CD8-positive, alpha-beta memory T cell (primary cell): Measurements from ENCODE around the gene ARL5C. TPM values are rescaled to one million over a fixed set of nuclear protein-coding genes. Genes with fewer than 3 reads are reported as not detected.

ENCODE experiments used
- CTCF ChIA-PET: fragments of 350-600 bp; sonication (Branson Sonifier 250); formaldehyde crosslinking; loops from one replicate; lab custom pipeline; 2021; ENCODE audit warnings: antibody characterized with exemption; lab: Charles Lee
- POLR2A ChIA-PET: fragments of 350-600 bp; sonication (Branson Sonifier 250); formaldehyde crosslinking; loops from one replicate; lab custom pipeline; 2021; ENCODE audit warnings: antibody characterized with exemption; lab: Charles Lee
- DNase-seq, 5 donors: peaks; one replicate each; pipeline versions ENCODE4 v3.0.0 to v3.0.0-alpha.2; 2020 to 2022; ENCODE audit warnings: mixed read lengths in 1 of 5
- H3K27ac ChIP-seq: one replicate; pipeline ENCODE4 v1.7.0; 2013; ENCODE audit warnings: low read depth, mild to moderate bottlenecking, low read length, moderate library complexity
- H3K27me3 ChIP-seq: 2 replicates; pipeline ENCODE4 v1.7.0; 2013; ENCODE audit warnings: low read length, mild to moderate bottlenecking; ENCODE audit not compliant: insufficient read depth, poor library complexity, severe bottlenecking
- H3K36me3 ChIP-seq: 2 replicates; pipeline ENCODE4 v1.7.0; 2013; ENCODE audit warnings: mild to moderate bottlenecking, low read length, moderate library complexity; ENCODE audit not compliant: insufficient read depth
- H3K4me1 ChIP-seq: 2 replicates; pipeline ENCODE4 v1.7.0; 2013; ENCODE audit warnings: mild to moderate bottlenecking, low read length, moderate library complexity; ENCODE audit not compliant: insufficient read depth
- H3K4me3 ChIP-seq: 2 replicates; pipeline ENCODE4 v1.7.0; 2013; ENCODE audit warnings: mild to moderate bottlenecking, low read length
- H3K9me3 ChIP-seq: 2 replicates; pipeline ENCODE4 v1.7.0; 2013; ENCODE audit warnings: mild to moderate bottlenecking, low read length
- H3K27ac Mint-ChIP-seq, 8 donors: one replicate each; pipeline ENCODE4 v1.8.0; 2020 to 2021; ENCODE audit warnings: mixed read lengths in 8 of 8, mild to moderate bottlenecking in 6 of 8, inconsistent platforms in 3 of 8, moderate library complexity in 3 of 8
- H3K27me3 Mint-ChIP-seq, 2 donors: one replicate each; pipeline ENCODE4 v1.8.0; 2020 to 2021; ENCODE audit warnings: mixed read lengths in 2 of 2, mild to moderate bottlenecking in 1 of 2, moderate library complexity in 1 of 2
- H3K36me3 Mint-ChIP-seq, 3 donors: one replicate each; pipeline ENCODE4 v1.8.0; 2020 to 2021; ENCODE audit warnings: mixed read lengths in 3 of 3, inconsistent platforms in 1 of 3, mild to moderate bottlenecking in 1 of 3
- H3K4me1 Mint-ChIP-seq, 3 donors: one replicate each; pipeline ENCODE4 v1.8.0; 2020 to 2021; ENCODE audit warnings: mixed read lengths in 3 of 3, inconsistent platforms in 1 of 3, mild to moderate bottlenecking in 1 of 3
- H3K4me3 Mint-ChIP-seq, 7 donors: one replicate each; pipeline ENCODE4 v1.8.0; 2020 to 2021; ENCODE audit warnings: mixed read lengths in 7 of 7, mild to moderate bottlenecking in 6 of 7, moderate library complexity in 4 of 7, inconsistent platforms in 2 of 7
- H3K9me3 Mint-ChIP-seq, 5 donors: one replicate each; pipeline ENCODE4 v1.8.0; 2020 to 2022; ENCODE audit warnings: mixed read lengths in 5 of 5, mild to moderate bottlenecking in 3 of 5, moderate library complexity in 2 of 5, inconsistent platforms in 1 of 5
- polyA plus RNA-seq: library from polyadenylated mRNA; unstranded; fragments of 300-500 nt; fragmentation: Illumina TruSeq; gene quantifications from one replicate; pipeline ENCODE4 v1.2.3, GENCODE V29; 2021
- total RNA-seq, 2 experiments: library from RNA; stranded (reverse); gene quantifications; one replicate each; pipeline ENCODE4 v1.2.3, GENCODE V29; 2021

ARL5C gene
- total and polyA plus RNA-seq, 3 experiments from 2014 or later: not detected

GRCh38 chr17:39183045-39183444 is 17.1 kb upstream of the ARL5C start:
- CTCF ChIA-PET: interaction anchor here (0.8 to 2.2 kb wide), 3 partner anchors 8 to 200 kb away, joined by 3 to 9 read pairs (median 5); no protein-coding TSS in a partner anchor
- POLR2A ChIA-PET: no interaction called here
- Histone ChIP-seq H3K36me3 (peaks cover 7% of the 10 kb centered on the region), H3K4me3 (no peak overlapping the region), H3K27ac (no peak overlapping the region), H3K4me1 (no peaks in the 10 kb centered on the region), H3K9me3 (no peaks in the 10 kb centered on the region), H3K27me3 (no peaks in the 10 kb centered on the region)
- Mint-ChIP-seq H3K4me3 (no peak overlapping the region), H3K36me3 (peaks cover 0 to 67% (median 4%) of the 10 kb centered on the region in 3 donors), H3K4me1 (no peaks in the 10 kb centered on the region), H3K27ac (no peak overlapping the region), H3K27me3 (no peaks in the 10 kb centered on the region), H3K9me3 (no peaks in the 10 kb centered on the region)
- no peak for DNase-seq

- H3K9me3 Mint-ChIP-seq: no peaks in the 10 kb centered on the region
- Histone ChIP-seq H3K27ac (no peak overlapping the region), H3K9me3 (no peaks in the 10 kb centered on the region), H3K27me3 (no peaks in the 10 kb centered on the region), H3K4me3 (no peak overlapping the region), H3K36me3 (peaks cover 10% of the 10 kb centered on the region), H3K4me1 (no peaks in the 10 kb centered on the region)
- DNase-seq: no peak
- no peaks in the 10 kb centered on the region for H3K4me1 Mint-ChIP-seq
- no peak overlapping the region for H3K4me3 Mint-ChIP-seq
- peak overlapping the region in 1 of 8 donors; percentile 3 for H3K27ac Mint-ChIP-seq
- no peaks in the 10 kb centered on the region for H3K27me3 Mint-ChIP-seq
- POLR2A ChIA-PET: no interaction called here
- peaks cover 0 to 67% (median 4%) of the 10 kb centered on the region in 3 donors for H3K36me3 Mint-ChIP-seq
- CTCF ChIA-PET: no interaction called here
Observed at GRCh38 chr17:39181303-39181702, 15.3 kb upstream of the ARL5C start.

- DNase-seq: no peak
- H3K4me3 Mint-ChIP-seq: no peak overlapping the region
- peaks cover 0 to 55% (median 4%) of the 10 kb centered on the region in 3 donors for H3K36me3 Mint-ChIP-seq
- H3K9me3 Mint-ChIP-seq: no peaks in the 10 kb centered on the region
- no peak overlapping the region for H3K27ac Mint-ChIP-seq
- Histone ChIP-seq H3K9me3 (no peaks in the 10 kb centered on the region), H3K4me1 (peaks cover 5% of the 10 kb centered on the region), H3K27me3 (no peaks in the 10 kb centered on the region), H3K27ac (no peak overlapping the region), H3K36me3 (peaks cover 7% of the 10 kb centered on the region), H3K4me3 (no peak overlapping the region)
- H3K4me1 Mint-ChIP-seq: peaks cover 7 to 8% (median 7%) of the 10 kb centered on the region in 3 donors
- H3K27me3 Mint-ChIP-seq: peaks cover 0 to under 1% of the 10 kb centered on the region in 2 donors
- ChIA-PET CTCF (interaction anchor here (0.7 to 1.5 kb wide), 5 partner anchors 14 to 195 kb away, joined by 3 to 6 read pairs (median 3); no protein-coding TSS in a partner anchor), POLR2A (no interaction called here)
Observed at GRCh38 chr17:39178536-39178935, 12.6 kb upstream of the ARL5C start.

DNA sequence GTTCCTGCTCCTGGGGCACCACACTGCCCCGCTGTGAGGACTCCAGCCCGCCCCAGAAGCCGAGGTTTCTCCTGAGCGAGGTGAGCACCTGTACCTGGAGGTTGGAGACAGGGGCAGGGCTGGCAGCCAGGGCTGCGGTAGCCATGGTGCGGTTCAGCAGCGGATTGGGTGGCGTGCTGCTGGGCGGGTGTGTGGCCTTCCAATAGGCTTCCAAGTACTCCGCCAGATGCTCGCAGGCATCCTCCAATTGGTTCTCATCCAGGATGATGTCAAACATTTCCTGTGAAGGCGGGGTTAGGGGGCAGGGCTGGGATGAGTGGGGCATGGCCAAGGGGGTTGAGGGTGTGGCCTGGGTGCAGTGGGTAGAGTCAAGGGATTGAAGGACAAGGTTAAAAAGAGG is 11.3 kb upstream of the ARL5C start:
- Histone ChIP-seq H3K27me3 (no peaks in the 10 kb centered on the region), H3K4me3 (no peak overlapping the region), H3K27ac (no peak overlapping the region), H3K36me3 (peaks cover 7% of the 10 kb centered on the region), H3K4me1 (peaks cover 5% of the 10 kb centered on the region), H3K9me3 (no peaks in the 10 kb centered on the region)
- DNase-seq: no peak
- Mint-ChIP-seq H3K4me1 (peaks cover 7 to 20% (median 12%) of the 10 kb centered on the region in 3 donors), H3K4me3 (no peak overlapping the region), H3K36me3 (peaks cover 0 to 45% (median 0%) of the 10 kb centered on the region in 3 donors), H3K27ac (peak overlapping the region in 2 of 8 donors; percentile 36 to 56), H3K27me3 (peaks cover 0 to 4% of the 10 kb centered on the region in 2 donors), H3K9me3 (no peaks in the 10 kb centered on the region)
- POLR2A ChIA-PET: no interaction called here
- CTCF ChIA-PET: no interaction called here

- H3K27ac Mint-ChIP-seq: peak overlapping the region in 2 of 8 donors; percentile 46 to 86
- no peak overlapping the region for H3K4me3 Mint-ChIP-seq
- POLR2A ChIA-PET: no interaction called here
- H3K36me3 Mint-ChIP-seq: peaks cover 0 to 40% (median 0%) of the 10 kb centered on the region in 3 donors
- H3K9me3 ChIP-seq: no peaks in the 10 kb centered on the region
- H3K9me3 Mint-ChIP-seq: no peaks in the 10 kb centered on the region
- CTCF ChIA-PET: interaction anchor here (1.1 to 8.0 kb wide), 23 partner anchors 8 to 363 kb away, joined by 3 to 110 read pairs (median 7); partner anchors contain the start of genes ARL5C, LASP1, PLXDC1 and RPL19
- H3K27me3 Mint-ChIP-seq: peaks cover 0 to 5% of the 10 kb centered on the region in 2 donors
- H3K4me1 ChIP-seq: peaks cover 5% of the 10 kb centered on the region
- H3K4me1 Mint-ChIP-seq: peaks cover 7 to 24% (median 16%) of the 10 kb centered on the region in 3 donors
- no peak for DNase-seq
- no peaks in the 10 kb centered on the region for H3K27me3 ChIP-seq
- no peak overlapping the region for H3K4me3 ChIP-seq
- H3K36me3 ChIP-seq: peaks cover 7% of the 10 kb centered on the region
- no peak overlapping the region for H3K27ac ChIP-seq
Observed at GRCh38 chr17:39175695-39176093, 9.7 kb upstream of the ARL5C start.

DNA sequence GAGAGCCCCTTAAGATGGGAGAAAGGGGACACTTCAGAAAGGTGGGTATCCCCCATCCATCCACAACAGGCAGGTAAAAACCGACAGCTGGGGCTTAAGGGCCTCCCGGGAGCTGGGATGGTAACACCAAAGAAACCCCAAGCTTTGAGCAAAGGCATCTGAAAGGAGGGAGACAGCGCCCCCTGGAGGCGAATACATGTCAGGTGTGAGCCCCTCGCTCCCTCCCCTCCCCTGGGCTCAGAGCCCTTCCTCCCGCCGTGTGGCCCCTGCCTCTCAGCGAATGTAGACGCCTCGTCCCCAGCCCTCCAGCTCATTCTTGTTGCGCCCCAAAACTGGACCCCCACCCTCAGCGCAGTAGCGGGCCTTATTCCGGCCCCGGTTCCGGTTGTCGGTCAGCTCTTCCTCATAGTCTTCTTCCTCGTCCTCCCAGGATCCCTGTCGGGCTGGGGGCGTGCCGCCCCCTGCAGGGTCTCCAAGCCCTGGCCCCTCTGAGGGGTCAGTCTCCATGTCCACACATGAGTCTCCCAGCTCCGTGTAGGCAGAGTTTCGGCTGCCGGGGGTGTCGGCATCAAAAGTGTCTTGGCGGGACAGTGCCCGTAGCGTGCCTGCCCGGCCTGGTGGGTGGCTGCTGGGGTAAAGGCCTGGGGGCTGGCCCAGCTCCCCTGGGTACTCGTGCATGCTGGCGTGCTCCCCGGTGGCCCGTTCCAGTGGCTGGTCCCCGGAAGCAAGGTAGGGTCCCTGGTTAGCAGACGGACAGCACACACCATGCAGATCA is 9.1 kb upstream of the ARL5C start:
- no peaks in the 10 kb centered on the region for H3K9me3 Mint-ChIP-seq
- H3K4me3 ChIP-seq: no peak overlapping the region
- peaks cover 0 to 5% of the 10 kb centered on the region in 2 donors for H3K27me3 Mint-ChIP-seq
- peaks cover 5% of the 10 kb centered on the region for H3K4me1 ChIP-seq
- DNase-seq: peak; percentile 67 to 86 (median 72)
- H3K4me3 Mint-ChIP-seq: no peak overlapping the region
- ChIA-PET CTCF (interaction anchor here (0.7 to 8.0 kb wide), 46 partner anchors 8 to 412 kb away, joined by 3 to 110 read pairs (median 4); partner anchors contain the start of genes ARL5C, FBXO47, LASP1 and PLXDC1), POLR2A (interaction anchor here (0.5 to 2.1 kb wide), 4 partner anchors 9 to 25 kb away, joined by 3 to 7 read pairs (median 5); partner anchors contain the start of genes ARL5C and RPL19)
- peaks cover 0 to 40% (median 0%) of the 10 kb centered on the region in 3 donors for H3K36me3 Mint-ChIP-seq
- H3K36me3 ChIP-seq: peaks cover 7% of the 10 kb centered on the region
- H3K27ac Mint-ChIP-seq: peak overlapping the region in 3 of 8 donors; percentile 23 to 86 (median 46)
- no peaks in the 10 kb centered on the region for H3K9me3 ChIP-seq
- H3K27ac ChIP-seq: no peak overlapping the region
- peaks cover 7 to 24% (median 16%) of the 10 kb centered on the region in 3 donors for H3K4me1 Mint-ChIP-seq
- no peaks in the 10 kb centered on the region for H3K27me3 ChIP-seq

- no peak for DNase-seq
- H3K4me1 Mint-ChIP-seq: peaks cover 10 to 28% (median 19%) of the 10 kb centered on the region in 3 donors
- H3K9me3 Mint-ChIP-seq: no peaks in the 10 kb centered on the region
- peaks cover 3 to 5% of the 10 kb centered on the region in 2 donors for H3K27me3 Mint-ChIP-seq
- H3K4me1 ChIP-seq: peaks cover 5% of the 10 kb centered on the region
- no peak overlapping the region for H3K4me3 Mint-ChIP-seq
- no peak overlapping the region for H3K27ac ChIP-seq
- H3K36me3 ChIP-seq: peaks cover 7% of the 10 kb centered on the region
- ChIA-PET POLR2A (interaction anchor here (1.1 to 2.1 kb wide), 3 partner anchors 9 to 20 kb away, joined by 4 to 8 read pairs (median 7); no protein-coding TSS in a partner anchor), CTCF (interaction anchor here (0.9 to 8.0 kb wide), 15 partner anchors 8 to 410 kb away, joined by 3 to 110 read pairs (median 6); partner anchors contain the start of genes ARL5C, FBXO47, LASP1 and PLXDC1)
- H3K27ac Mint-ChIP-seq: peak overlapping the region in 3 of 8 donors; percentile 5 to 83 (median 73)
- H3K36me3 Mint-ChIP-seq: peaks cover 0 to 33% (median 0%) of the 10 kb centered on the region in 3 donors
- no peaks in the 10 kb centered on the region for H3K27me3 ChIP-seq
- no peak overlapping the region for H3K4me3 ChIP-seq
- H3K9me3 ChIP-seq: no peaks in the 10 kb centered on the region
Observed at GRCh38 chr17:39173526-39174274, 7.7 kb upstream of the ARL5C start.
